Glomerular visceral epithelial cell (primary cell): ENCODE measurements around the gene TMEM53.
"Not testable (repeated sequence)": the region's sequence is repeated elsewhere in the genome, so short reads cannot be mapped to it uniquely, and the experiment has no call there.

Experiments
- DNase-seq: peaks from one replicate; pipeline ENCODE4 v3.0.0-alpha.2; 2016; ENCODE audit errors: extremely low spot score

Gene TMEM53

GRCh38 chr1:44672961-44673674 lies 1.2 kb downstream of the TMEM53 start:
- no peak for DNase-seq

DNA sequence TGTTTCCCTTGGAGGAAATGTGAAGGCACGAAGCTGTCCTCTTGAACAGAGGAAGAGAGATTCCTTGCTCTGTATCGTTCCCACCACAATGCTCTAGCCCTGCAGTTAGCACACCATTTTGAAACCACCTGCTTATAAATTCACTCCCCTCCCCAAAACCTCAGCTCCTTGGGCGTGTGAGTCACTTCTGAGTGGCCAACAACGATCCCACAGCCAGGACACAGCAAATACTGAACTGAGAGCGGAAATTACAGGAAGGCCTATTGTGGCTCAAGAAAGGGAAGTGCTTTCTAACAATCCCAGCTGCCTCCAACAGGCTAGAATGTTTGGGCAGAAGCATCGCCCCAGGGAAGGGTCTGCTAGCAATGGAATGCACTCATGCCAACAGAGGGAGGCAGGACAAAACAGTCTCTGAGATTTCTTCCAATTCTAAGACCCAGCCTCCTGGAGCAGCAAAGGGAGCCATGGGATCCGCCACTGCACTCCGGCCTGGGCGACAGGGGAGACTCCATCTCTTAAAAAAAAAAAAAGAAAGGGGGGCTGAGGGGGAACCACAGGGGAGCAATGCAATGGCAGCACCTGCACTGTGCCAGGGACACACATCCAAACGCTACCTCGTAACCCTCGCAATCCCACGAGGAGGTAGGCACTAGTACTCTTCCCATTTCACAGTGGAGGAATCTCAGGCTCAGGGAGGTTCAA lies 1.9 kb downstream of the TMEM53 start:
- DNase-seq = peak; percentile 79

DNA sequence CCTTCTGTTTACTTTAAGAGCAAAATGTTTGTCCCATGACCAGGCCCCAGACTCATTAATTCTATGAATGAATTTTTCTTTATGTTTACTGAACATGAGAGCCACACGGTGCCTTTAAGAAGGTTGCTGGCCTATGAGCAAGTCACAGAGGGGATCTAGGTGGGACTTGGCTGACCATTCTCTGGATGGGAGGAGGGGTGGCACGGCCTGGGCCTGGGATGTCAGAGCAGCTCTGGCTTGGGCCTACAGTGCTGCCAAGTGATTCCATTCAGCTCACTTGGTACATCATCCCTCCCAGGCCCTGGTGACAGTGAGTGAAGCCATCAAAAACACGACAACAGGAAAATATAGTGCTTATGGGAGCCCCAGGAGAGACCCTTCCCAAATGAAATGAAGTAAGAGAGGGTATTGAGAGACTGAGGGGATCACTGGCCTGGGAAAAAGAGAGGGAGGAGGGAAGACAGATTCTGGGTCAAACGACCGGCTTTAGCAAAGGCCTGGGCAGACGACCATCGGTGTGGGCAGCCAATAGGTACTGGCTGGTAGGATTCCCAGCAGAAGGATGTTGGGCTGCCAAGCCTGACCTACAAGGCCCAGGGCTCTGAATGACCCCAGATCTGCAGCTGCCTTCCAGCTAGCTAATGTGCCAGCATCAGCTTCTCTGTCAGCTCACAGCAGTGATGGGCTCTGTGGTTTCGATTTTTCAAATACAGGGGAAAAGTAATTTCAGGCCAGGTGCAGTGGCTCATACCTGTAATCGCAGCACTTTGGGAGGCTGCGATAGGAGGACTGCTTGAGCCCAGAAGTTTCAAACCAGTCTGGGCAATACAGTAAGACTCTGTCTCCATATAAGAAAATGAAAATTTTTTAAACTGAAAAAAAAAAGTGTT lies 3.3 kb downstream of the TMEM53 start:
- DNase-seq = no peak

DNA sequence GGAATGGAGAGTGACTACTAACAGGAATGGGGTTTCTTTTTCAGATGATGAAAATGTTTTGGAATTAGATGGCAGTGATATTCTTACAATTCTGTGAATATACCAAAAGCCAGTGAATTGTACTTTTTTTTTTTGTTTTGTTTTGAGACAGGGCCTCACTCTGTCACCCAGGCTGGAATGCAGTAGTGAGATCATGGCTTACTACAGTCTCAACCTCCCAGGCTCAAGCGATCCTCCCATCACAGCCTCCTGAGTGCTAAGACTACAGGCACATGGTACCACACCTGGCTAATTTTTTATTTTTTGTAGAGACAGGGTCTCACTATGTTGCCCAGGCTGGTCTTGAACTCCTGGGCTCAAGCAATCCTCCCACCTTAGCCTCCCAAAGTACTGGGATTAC lies 7.6 kb downstream of the TMEM53 start:
- not testable (repeated sequence) for DNase-seq

GRCh38 chr1:44664730-44665370 lies 9.4 kb downstream of the TMEM53 start:
- DNase-seq = no peak

DNA sequence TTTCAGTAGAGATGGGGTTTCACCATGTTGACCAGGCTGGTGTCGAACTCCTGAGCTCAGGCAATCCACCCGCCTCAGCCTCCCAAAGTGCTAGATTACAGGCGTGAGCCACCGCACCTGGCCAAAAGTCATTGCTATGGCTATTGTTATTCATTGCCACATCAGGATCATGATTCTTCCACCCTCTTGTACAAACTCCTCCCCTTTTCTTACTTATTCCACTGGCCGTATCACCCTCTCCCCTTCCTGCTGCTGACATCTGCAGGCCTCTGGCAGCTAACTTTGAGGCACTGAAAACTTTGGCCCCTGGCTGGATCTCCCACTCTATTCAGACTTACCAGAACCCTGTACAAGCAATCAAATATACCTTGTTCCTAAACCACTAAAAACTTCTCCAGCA lies 10.9 kb downstream of the TMEM53 start:
- DNase-seq = no peak

- no peak for DNase-seq
These were observed 11.6 kb downstream of the TMEM53 start for GRCh38 chr1:44662683-44663030.

DNA sequence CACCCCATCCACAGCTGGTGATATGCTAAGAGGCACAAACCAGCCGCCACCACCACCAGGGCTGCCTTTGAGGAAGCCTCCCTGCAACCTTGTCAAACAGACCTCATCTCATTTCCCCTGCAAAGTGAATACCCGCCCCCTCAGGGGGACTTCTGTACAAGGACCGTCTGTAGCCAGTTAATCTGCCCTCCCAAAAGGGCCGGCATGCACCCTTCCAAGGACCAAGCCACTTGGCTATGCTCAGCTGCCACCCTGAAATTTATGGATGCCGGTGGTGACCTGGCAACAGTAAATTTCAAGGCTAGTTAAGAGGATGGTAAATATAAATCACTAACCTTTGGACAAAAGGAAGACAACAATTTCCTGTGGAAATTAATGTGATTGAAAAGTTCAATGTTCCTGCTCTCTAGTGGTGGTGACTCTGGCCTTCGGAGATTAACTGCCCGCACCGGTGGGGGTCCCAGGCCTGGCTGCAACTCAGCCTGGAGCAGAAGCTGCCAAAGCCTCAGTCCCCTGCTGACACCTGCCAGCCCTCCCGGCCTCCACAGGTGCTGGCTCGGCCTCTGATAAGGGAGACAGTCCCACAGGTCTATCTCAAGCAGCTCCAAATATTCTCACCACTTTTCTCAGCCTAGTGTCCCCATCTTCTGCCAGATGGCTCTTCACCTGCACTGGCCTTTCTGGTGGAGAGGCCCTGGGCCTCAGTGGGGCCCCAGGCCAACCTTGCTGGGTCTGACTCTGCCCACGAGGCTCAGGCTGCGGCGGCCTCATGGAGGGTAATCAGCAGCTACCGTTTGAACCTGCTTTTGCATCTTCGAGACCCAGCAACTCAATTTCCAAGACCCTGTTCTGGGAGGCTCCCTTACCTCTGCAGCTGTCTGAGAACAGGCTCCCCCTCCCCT lies 12.2 kb downstream of the TMEM53 start:
- no peak for DNase-seq

GRCh38 chr1:44660176-44660575 lies 14.1 kb downstream of the TMEM53 start:
- no peak for DNase-seq

GRCh38 chr1:44659566-44659965 lies 14.7 kb downstream of the TMEM53 start:
- no peak for DNase-seq

DNA sequence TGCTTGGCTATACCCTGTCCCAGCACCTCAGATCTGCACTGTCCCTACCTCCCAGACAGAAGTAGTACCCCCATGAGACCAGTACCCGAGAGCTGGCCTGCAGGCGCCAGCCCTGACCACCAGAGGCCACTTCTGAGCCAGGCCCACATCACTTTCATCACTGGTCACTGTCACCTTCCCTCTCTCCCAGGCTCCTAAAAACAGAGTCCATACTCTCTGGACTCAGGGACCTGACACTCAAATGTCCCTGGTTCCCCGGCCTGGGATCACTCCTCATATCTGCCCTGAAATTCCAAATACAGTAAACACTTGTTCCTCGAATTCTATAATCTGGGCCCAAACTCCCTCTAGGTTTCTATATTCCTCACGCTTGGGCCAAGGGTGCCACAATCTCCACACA lies 18.7 kb downstream of the TMEM53 start:
- DNase-seq = peak; percentile 27

DNA sequence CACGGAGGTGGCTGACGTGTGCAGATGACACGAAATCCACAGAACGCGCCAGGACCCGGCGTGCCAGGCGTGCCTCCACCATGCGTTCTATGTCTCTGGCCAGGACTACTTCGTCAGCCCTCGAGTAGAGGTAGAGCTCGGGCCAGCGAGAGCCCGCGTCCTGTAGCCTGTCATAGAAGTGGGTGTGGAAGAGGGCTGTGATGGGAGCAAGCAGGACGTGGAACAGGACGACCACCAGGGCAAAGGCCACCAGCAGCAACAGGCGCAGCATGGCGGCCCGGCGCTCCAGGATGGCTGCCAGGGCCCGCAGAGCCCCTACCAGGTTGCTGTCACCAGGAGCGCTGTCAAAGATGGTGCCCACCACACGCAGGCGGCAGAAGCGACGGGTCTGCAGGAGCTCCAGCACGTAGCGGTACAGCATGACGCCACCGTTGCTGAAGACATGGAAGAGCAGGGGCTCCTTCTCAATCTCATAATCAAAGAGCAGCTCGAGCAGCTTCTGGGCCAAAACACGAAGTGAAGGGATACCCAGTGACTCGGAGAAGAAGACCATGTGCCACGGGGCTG lies 19.6 kb downstream of the TMEM53 start:
- no peak for DNase-seq

DNA sequence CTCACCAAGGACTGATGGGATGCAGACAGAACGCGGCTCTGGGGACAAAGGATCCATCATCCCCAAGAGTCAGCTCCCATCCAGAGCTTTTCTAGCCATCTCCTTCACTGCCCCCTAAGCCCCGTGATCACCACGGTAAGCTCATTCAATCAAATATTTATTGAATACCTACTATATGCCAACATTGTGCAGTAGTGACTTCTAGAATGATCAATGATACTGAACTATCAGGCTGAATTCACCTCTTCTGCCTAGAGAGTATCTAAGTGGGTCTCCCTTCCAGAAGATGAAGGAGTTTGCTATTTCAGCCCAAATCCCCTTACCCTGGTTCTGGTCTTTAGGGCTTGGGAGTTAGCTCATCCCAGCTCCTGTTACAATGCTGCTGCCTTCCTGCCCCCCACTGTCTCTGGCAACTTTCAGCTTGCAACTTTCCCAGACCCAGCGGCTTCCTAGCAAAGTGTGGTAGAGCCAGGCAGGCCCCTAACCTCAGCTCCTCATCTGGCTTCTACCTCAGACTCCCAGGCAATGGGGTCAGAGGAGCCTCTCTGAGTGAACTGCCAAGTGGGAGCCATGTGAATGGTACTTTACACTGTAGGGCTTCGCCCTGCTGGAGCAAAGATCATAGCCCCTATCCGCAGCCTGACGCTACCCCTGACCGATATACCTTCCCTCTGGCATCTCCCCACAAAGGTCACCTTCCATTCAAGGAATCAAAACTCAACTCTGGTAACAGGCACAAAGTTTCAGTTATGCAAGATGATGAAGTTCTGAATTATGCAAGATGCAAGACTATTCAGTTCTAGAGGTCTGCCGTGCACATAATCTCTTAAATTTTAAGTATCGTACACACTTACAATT lies 20.9 kb downstream of the TMEM53 start:
- no peak for DNase-seq

GRCh38 chr1:44652445-44653106 lies 21.7 kb downstream of the TMEM53 start:
- peak; percentile 75 for DNase-seq

- DNase-seq = no peak
These were observed 23.2 kb downstream of the TMEM53 start for GRCh38 chr1:44651069-44651468.

DNA sequence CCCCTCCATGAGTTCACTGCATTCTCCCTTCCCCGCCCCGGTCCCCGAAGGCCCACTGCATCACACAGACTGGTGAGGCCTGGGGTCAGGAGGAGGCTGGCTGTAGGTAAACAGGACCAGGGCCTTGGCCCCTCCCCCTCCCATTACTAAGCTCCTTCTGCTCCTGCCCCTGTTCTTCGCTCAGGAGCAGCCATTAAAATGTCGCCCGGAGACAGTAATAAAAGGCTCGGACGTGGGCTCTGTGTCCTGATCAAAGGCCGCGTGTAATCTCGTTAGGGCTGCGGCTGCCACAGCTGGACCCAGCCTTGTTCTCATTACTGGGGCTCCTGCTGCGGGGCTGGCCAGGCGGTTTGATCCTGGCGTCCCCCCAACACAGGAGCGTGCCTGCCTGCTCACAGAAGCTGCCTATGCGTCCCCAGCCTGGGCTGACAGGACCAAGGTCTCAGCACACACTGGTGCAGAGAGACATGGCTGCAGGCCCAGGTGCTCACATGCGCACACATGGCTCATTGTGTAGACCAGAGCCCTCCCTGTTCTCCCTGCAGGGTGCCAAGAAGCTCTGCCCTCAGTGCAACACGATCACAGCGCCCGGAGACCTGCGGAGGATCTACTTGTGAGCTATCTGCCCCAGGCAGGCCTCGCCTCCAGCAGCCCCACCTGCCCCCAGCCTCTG lies 24.0 kb downstream of the TMEM53 start:
- no peak for DNase-seq

DNA sequence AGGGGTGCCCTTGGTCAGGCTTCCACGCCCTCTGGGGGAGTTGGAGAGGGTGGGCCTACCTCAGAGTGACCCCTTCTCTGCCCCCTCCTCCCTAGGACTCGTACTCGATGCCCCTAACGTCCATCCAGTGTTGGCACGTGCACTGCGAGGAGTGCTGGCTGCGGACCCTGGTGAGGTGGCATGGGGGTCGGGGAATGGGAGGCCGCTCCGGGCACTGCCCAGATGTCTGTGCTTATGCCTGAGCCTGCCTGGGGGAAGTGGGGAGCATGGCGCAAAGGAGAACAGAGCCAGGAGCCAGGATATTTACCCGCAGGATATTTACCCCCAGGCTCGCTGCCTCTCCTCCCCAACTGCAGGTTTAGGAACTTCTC lies 24.5 kb downstream of the TMEM53 start:
- DNase-seq = no peak

DNA sequence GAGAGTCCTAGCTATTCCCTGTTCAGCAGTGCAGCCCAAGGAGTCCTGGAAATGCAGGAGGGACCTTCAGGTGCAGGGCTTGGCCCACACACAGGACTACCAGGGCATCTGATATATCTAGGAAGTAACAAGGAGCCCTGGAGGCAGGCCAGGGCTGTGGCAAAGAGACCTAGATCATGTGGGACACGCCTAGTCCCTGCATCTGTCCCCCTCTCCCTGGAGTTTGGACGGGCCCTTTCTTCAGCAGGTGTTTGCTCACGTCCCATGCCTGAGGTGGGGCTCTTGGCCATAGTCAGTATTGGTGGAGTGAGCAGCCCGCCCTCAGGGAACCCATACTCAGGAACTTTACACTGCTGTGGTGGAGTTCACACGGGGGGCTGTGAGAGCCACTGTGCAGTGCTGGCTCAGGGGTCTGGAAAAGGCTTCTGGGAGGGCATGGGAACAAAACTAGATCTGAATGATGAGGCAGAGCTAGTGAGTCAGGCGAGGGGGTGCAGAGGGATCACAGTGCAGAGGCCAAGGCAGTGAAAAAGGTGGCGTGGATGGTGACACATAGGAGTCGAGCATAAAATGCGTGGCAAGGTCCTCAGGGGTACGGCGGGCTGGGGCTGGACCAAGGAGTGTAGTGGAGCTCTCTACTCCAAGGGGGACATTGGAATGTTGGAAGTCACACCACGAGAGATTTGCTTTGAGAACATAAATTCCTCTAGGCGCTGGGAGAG lies 25.6 kb downstream of the TMEM53 start:
- no peak for DNase-seq
